NCI-H524 (cell line): ENCODE measurements around the gene RPTOR.

Experiments used
- DNase-seq, 2 experiments: peaks; one replicate each; lab custom pipeline; 2025; lab: John Stamatoyannopoulos, UW

Gene RPTOR

DNA sequence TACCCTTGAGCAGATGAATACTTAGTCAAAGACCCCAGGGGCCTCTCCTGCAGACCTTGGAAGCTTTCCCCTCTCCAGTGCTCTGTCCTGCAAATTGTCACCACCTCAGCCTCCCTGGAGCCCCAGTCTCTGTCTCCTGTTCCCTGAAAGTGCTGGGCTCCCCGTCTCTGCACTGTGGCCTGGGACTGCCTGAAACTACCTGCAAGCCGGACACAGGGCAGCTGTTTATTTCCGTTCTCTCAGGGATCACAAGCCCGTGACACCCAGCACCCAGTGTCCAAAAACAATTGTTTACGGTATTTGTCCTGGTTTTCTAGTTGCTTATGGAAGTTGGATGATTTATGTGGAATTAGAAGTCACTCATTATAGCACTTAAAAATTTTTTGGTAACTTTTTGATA, 365.4 kb downstream of the RPTOR start:
- DNase-seq = no peak

DNA sequence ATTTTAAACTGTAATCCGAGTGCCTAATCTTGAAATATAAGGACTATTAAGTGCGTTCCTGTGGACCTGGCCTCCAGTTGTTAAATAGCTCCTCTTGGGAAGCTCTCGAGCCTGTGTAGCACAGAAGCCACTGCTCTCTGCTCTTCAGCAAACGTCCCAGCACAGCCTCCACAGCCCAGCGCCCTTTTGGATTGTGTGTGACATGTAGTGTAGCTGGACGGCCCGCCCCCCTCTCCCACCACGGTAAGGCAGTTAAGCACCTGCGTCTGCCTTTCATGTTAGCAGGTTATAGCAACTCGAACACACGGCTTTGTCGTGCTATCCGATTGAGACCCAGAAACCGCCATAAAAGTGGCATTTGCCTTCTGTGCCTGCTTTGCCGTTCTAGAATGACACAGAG, 367.8 kb downstream of the RPTOR start:
- DNase-seq = no peak

DNA sequence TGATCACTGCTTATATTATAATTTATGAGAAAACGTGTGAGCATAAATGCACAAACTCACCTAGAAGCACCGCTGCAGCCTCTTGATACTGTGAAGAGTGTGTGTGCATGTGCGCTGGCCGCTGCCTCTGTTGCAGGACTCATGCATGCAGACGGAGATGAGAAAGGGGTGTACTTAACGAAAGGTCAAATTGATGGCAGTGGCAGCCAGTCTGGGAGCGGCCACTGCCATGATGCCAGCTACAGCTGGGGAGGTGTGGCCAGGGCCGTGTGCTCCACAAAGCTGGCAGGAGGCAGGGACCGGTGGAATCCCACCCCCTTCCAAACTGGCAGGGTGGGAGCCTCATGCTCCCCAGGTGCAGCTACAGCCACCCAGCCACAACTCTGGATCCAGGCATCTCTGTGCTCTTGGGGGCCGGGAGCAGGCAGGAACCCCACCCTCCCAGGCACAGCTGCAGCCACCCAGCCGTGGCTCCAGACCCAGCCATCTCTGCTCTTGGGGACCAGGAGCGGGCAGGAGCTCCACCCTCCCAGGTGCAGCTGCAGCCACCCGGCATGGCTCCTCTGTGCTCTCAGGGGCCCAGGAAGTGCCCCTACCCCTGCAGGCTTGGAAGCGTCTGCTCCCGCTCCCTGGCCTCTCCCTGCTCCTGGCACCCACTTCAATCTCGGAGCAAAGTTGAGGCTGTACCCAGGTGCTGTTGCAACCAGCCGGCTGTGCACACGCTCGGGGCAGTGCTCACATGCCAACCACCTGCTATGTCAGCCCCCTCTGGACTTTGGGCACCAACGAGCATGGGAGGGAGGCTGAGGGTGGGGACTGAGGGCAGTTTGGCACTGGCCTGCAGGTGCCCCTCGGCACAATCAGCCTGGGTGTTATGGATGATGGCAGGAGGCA, 369.5 kb downstream of the RPTOR start:
- DNase-seq = no peak

DNA sequence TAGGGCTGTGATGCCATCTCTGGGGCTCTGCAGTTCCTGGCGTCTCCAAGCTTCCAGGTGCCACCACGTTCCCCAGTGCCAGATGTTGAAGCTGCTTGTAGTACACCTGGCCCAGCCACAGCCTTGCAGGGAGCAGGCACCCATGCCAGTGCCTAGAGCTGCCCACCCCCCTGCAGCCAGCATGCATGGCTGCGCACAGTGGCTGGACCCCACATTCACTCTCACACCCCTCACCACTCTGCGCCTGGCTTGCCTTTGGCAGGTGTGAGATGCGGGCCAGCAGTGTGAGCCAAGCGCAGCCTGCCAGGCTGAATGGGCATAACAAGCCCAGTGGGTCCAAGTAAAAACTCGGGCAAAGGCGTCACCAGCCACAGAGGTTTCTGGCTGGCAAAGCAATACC, 371.6 kb downstream of the RPTOR start:
- DNase-seq = no peak

DNA sequence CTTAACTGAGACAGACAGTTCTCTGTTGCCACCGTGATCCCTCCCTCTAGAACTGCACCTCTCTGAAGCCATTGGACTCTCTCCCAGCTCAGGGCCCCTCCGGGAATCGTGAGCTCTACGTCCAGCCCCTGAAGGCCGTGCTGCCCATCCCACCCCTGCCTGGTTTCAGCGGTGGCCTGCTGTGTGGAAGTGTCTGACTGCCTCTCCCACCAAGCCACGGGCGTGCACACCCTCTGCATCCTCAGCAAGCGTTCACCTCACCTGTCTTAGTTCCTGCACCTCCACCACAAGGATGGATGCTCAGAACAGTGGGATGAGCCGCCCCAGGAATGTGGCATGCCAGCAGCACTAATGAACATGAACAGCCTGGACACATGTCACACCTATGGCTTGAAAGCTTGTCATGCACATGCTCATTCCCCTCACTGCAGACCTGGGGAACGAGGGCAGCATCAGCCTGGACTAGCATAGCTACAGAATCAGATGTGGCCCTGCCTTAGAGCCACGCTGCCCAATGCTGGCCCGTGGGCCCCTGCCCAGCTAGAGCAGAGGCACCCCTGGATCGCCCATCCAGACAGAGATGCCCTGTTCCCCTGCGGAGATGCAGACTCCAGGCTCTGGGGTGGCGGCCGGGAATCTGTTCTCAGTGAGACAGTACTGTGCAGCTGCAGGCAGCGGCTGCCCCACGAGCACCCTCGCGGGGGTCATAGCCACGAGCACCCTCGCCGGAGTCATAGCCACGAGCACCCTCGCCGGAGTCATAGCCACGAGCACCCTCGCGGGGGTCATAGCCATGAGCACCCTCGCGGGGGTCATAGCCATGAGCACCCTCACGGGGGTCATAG, 373.3 kb downstream of the RPTOR start:
- DNase-seq = no peak

DNA sequence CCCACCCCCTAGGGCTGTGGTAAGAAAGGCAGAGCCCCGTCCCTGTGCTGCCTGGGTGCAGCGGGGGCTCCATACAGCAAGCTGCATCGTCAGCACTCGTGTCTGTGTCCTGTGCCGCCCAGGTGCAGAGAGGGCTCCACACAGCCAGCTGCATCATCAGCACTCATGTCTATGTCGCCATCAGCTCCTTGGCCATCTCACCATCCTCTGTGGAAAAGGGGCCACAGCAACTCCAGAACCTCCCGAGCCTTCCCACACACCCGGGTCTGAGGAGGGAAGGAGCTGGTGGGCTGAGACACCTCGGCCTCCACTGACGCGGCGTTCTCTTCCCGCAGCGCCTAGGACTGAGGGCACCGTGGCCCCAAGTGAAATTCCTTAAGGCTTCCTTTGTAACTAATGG, 374.1 kb downstream of the RPTOR start:
- DNase-seq = no peak

DNA sequence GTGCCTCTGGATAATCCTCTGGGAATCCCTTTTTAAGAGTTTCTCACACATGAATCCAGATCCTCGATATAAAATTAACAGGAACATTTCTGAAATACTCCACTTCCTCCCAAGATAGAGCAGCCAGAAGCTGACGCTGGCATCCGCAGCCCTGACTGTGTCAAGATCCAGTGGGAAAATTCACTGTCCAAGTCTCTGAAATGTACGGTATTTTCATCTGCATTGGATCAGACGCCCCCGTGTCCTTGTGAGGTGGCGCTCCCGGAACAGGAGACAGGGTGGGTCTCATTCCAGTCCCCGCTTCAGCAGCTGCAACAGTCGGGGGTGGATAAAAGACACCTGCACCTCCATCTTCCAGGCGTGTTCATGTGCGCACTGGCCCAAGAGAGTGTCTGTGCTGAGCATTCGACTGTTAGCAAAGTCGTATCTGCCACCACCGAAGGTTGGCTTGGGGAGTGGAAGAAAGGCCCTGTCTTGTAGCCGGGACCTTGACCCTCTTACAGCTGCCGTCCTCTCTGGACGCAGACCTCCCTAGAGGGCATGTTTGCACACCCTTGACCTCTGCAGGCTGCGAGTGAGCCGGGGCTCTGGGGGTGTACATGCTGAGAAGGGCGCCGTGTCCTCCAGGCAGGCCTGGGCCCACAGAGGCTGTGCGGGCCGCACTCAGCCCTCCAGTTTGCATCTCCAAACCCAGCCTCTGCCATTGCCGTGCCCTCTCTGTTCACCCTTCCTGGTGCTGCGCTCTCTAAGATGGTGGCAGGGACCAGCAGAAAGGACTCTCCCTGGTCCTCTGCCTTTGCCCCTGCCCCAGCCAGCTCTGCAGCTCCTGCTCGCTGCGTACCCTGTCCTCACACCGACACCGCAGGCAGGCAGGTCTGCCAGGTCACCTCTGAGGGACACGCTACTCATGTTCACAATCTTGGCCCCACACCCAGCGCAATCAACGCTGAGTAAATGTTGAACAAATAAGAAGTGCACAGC, 375.0 kb downstream of the RPTOR start:
- no peak for DNase-seq

DNA sequence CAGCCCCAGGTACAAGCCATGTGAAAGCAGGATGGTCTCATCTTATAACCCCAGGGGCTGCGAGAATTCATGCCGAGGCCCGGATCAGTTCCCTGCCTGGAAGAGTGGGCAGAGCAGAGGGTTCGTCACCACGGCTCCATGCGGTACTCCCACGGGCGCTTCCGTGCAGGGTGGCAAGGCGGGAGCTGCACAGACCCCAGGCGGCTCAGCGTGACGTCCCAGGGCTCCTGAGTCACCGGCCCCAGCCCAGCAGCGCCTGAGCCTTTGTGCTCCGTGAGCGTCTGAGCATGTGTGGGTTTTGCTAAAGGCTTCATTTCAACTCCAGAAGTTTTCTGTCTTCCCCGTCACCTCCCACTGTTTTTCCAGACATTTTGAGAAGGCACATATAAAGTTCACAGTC, 375.8 kb downstream of the RPTOR start:
- no peak for DNase-seq

DNA sequence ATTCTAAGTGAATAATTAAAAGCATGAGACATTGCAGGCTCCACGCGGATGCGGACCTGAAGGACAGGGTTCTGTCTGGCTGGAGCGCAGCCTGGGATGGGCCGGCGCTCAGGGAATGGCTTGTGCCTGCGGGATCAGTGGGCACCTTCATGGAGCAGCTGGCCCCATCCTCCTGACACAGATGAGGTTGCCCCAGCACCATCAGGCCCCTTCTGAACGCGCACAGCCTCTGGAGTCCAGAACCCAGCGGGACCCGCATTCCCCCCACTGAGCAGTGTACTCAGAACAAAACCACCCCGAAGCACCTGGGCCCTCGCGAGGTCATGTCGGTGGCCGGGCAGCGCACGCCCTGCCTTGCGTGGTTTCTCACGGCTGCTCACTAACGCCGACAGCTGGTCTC, 376.5 kb downstream of the RPTOR start:
- no peak for DNase-seq

DNA sequence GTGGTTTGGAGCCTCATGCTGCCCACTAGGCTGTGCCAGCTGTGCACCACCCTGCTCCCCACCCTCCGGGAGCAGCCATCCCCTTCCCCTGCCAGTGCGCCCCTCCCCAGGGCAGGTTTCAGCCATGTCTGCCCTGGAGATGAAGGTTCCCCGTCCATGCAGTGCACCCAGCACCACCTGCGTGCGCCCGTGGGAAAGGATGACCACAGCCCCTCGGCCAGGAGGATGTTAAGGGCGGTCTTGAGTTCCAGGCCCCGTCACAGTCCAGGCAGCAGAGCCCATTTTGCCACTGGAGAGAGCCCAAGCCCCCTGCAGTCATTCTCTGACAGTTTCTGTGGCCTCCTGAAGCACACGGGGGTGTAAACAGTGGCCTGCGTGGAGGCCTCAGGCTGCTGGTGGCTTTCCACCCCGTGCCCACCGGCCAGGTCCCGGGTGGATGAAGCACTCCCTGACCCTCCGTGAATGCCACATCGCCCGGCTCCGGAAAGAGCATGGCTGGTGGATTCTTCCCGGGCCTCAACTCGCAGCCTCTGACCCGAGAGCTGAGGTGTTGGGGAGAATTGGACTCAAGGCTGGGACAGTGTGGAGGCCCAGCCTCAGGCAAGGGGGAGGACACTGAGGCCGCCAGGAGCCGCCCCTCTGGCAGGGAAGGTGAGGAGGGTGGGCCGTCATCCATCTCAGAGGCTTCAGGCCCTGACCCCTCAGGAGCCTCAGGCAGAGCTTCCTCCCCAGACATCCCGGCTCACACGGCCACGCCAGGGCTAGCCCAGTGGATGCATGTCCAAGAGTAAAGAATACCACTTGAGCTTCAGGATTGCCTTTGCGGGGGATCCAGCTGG, 377.3 kb downstream of the RPTOR start:
- no peak for DNase-seq

DNA sequence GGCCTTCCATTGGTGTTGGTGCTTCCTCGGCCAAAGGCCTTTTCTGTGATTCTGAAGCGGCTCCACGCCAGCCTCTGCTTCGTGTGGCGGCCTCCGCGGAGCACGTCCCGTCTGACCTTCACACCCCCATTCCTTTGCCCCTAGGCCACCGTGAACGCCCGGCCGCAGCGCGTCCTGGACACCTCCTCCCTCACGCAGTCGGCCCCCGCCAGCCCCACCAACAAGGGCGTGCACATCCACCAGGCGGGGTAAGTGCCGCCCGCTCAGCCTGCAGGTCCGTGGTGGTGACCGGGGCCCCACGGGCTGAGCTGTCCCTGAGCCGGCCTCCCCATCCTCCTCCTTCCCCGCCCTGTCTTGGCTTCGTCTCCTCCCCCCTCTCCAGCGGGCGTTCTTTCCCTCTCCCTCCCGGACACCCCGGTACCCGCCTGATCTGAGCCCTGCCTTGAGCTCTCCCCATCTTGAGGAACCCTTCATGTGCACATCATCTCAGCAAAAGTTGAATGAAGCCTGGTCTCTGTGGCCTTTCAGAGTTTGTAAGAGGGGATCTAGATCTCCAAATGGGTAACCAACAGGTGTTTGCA, 378.0 kb downstream of the RPTOR start:
- no peak for DNase-seq

DNA sequence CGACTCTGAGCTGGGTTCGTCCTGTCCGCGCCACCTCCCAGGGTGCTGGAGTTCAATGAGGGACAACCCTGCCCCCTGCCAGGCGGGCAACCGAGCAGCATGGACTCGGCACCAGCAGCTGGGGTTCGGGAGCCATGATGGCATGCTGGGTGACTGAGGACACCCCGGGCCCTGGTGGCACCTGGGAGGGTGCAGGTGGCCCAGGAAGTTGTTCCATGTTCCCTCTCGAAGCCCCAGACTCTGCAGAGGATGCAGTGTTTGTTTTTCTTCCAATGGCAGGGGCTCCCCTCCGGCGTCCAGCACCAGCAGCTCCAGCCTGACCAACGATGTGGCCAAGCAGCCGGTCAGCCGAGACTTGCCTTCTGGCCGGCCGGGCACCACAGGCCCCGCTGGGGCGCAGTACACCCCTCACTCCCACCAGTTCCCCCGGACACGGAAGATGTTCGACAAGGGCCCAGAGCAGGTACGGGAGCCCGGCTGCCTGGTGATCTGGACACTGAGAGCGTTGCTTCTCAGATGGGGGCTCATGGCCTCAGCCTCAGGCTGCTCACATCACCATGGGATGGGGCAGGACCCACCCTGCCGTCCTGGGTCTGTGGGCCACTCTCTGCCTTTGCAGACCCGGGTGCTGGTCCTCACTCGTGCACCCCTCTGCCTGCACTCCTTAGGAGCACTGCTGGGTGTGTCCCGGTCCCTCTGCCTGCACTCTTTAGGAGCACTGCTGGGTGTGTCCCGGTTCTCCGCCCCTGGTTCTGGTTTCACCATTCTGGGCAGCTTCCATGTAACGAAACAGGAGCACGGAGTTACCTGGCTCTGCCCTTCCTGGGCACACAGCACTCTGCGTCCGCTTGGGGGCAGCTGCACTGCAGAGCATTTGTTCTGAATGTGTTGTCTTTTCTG, 378.8 kb downstream of the RPTOR start:
- no peak for DNase-seq

DNA sequence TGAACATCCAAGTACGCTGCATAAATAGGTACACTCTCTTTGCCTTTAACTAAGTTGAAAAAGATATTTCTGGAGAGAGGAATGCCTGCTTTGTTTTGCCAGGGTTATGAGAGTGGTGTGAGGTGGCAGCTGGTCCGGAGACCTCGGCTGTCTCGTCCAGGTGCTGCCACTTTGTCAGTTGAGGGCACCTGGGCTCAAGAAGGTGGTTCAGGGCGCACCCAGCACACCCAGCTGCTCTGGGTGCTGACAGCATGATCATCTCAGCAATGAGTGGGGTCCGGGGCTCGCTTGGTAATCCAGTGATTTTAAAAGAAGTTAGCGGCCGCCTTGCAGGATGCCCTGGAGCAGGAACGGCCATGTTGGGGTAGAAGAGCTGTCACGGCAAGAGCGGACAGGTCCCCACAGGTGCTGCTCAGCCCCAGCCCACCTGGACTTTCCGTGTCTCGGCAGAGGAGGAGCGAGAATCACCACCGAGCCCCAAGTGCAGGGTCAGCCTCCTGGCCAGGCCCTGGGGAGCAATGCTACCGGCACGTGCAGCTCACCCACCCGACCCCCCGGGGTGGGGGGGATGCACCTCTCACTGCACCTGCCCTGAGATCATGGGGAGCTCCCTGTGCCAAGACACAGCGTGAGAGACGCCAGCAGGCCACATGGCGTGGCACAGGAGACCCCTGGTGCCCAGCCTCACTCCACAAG, 379.6 kb downstream of the RPTOR start:
- DNase-seq = no peak

DNA sequence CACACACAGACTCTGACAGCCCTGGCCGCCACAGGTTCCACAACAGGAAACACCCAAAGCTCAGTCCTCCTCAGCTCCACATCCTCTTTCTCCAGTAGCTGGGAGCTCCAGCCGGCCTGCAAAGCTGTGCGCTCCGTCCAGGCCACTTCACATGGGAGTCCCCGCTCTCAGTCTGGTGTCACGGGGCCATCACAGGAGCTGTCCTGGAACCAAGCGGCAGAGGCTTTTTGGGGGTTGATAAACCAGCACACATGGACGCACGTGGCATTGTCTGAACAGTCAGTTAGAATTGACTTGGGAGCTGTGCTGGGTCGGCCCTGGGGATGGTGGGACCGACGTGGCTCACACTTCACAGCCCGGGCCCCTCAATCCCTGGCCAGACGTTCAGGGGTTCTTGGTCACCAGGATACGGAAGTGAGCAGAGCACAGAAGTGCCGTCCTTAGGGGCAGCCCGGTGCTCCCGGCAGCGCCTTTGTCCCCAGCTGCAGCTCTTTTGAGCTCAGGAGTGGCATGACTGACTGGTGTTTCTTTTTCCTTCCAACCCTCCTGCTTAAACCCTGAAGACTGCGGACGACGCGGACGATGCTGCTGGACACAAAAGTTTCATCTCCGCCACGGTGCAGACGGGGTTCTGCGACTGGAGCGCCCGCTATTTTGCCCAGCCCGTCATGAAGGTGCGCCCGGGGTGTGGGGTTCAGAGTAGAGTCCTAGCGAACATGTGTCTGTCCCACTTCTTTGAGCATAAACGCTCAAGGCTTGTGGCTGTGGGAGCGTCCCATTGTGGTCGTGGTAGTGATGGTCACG, 380.4 kb downstream of the RPTOR start:
- DNase-seq = no peak

DNA sequence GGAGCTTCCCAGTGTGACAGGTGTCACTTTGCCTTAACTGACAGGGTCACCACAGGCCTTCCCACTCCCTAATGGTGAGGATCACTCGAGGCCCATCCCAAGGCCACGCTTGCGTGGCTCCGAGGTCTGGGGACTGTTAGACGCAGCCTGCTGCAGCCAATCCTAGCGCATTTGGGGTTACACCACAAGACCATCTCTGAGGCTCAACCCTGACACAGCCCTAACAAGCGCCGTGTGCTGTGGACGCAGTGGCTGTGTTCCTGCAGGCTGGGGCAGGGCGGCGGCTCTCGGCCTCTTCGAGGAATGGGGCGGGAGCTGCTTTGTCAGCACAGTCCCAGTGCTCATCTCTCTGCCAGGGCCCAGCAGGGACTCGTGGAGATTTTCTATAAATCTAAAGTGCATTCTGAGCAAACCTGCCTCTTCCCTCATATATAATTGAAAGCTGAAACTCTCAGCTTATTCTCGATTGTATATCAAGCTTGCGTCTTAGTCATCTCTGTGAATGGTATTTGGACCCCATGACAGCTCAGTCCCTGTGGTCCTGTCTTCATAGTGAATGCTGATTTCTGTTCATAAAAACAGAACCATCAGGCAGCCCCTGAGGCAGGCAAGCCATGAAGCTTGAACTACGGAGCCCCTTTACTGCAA, 381.2 kb downstream of the RPTOR start:
- DNase-seq = no peak

DNA sequence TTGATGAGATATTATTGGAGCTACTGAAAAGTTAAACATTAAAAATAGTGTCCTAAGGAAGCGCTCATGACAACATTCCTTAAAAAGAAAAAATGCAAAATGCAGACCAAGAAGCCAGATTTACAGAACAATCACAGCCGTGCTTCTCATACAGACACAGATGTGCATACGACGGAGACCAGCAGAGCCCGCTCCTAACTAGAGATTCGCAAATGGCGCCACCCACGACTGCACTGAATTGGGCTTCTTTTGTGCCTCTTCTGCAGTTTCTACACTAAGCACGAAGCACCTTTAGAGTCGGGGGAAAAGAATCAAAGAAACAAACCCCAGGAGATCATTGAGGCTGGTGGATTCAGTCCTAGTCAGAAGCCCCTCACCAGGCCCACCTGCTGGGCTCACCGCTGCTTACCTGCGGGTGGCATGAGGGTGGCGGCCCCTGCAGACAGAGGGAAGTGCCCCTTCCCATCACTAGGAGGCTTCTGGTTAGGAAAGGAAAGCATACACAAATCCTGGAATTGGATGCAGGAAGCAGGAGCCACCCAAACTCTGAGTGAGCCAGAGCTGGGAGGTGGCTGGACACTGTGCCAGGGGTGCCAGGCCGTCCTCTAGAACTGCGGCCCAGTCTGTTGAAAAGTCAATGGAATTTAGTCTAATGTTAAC, 382.1 kb downstream of the RPTOR start:
- DNase-seq = no peak

DNA sequence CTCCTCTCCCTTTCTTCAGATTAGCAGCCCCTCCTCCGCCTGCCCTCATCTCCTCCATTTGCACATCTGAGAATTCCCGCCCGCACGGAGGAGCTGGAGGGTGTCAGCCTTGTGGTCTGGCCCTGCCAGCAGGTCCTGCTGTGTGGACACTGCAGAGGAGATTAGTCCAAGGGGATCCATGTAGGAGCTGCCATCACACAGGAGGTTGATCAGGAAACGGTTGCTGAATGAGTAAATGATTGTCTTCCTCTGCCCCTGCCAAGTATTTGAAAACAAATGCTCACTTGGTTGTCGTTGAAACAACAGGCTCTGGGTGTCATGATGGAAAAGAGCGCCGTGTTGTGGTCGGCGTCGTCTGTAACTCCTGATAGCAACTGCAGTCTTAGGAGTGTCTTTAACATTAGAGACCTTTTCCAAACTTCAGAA, 383.2 kb downstream of the RPTOR start:
- DNase-seq = no peak
